K562 (cell line): ENCODE results near the gene AURKB. TPM values are rescaled to one million over a fixed set of nuclear protein-coding genes. Genes with fewer than 3 reads are reported as not detected.

Source experiments
- ARID3B ChIP-seq: fragments of 250-450 bp; sonication (Bioruptor Pico); IDR thresholded peaks from 2 replicates; pipeline ENCODE4 v1.4.0; 2020; ENCODE audit warnings: borderline replicate concordance
- ASH1L ChIP-seq: fragments of 450-650 bp; IDR thresholded peaks from 2 replicates; pipeline ENCODE4 v1.6.1; 2018; ENCODE audit warnings: borderline replicate concordance, mild to moderate bottlenecking, low read depth; ENCODE audit not compliant: partially characterized antibody
- C11orf30 ChIP-seq: fragments of 450-650 bp; IDR thresholded peaks from 2 replicates; pipeline ENCODE4 v1.6.1; 2016; ENCODE audit warnings: low read depth, mild to moderate bottlenecking
- CBFB ChIP-seq: sonication (generic); formaldehyde crosslinking; IDR thresholded peaks from 2 replicates; pipeline ENCODE4 v1.4.0; 2020; ENCODE audit warnings: mild to moderate bottlenecking, missing genetic modification reagents
- CBX3 ChIP-seq, 2 experiments: IDR thresholded peaks; 1 replicate in 1 of 2; 2 replicates in 1 of 2; pipeline ENCODE4 v1.6.1; 2012; ENCODE audit warnings: inconsistent platforms in 2 of 2, low read length in 2 of 2, borderline replicate concordance in 1 of 2, control low read depth in 1 of 2
- FOXK2 ChIP-seq, 2 experiments: fragments of 450-650 bp; IDR thresholded peaks in 1 of 2; conservative IDR thresholded peaks in 1 of 2; 2 replicates each; pipeline ENCODE4 v1.6.1; 2016; ENCODE audit warnings: low read depth in 2 of 2, mild to moderate bottlenecking in 1 of 2
- LEF1 ChIP-seq: fragments of 450-650 bp; IDR thresholded peaks from 2 replicates; pipeline ENCODE4 v1.6.1; 2016; ENCODE audit warnings: mild to moderate bottlenecking
- NCOA4 ChIP-seq: fragments of 450-650 bp; IDR thresholded peaks from 2 replicates; pipeline ENCODE4 v1.6.1; 2018; ENCODE audit warnings: mild to moderate bottlenecking; ENCODE audit not compliant: partially characterized antibody
- PYGO2 ChIP-seq: fragments of 450-650 bp; IDR thresholded peaks from 2 replicates; pipeline ENCODE4 v1.6.1; 2016; ENCODE audit warnings: mild to moderate bottlenecking, missing genetic modification characterization, moderate library complexity, missing compliant biosample characterization
- RB1 ChIP-seq: fragments of 450-650 bp; IDR thresholded peaks from 2 replicates; pipeline ENCODE4 v1.6.1; 2017; ENCODE audit warnings: low read depth, mild to moderate bottlenecking
- SMARCA4 ChIP-seq: fragments of 450-650 bp; IDR thresholded peaks from 2 replicates; pipeline ENCODE4 v1.6.1; 2016
- ZKSCAN8 ChIP-seq: fragments of 200-800 bp; sonication (Bioruptor generic); IDR thresholded peaks from 2 replicates; pipeline ENCODE4 v1.6.1; 2016; ENCODE audit warnings: missing genetic modification characterization, missing compliant biosample characterization
- ZNF197 ChIP-seq: fragments of 200-800 bp; sonication (Bioruptor generic); IDR thresholded peaks from 2 replicates; pipeline ENCODE4 v1.6.1; 2016; ENCODE audit warnings: low read depth, missing genetic modification characterization, missing compliant biosample characterization
- ZNF347 ChIP-seq: fragments of 450-650 bp; formaldehyde crosslinking; IDR thresholded peaks from 2 replicates; pipeline ENCODE4 v1.4.0; 2020; ENCODE audit warnings: low read depth, mild to moderate bottlenecking, moderate library complexity
- polyA plus RNA-seq, 8 experiments: library from polyadenylated mRNA; depleted of rRNA in 4 of 8; stranded (reverse) in 5 of 8; unstranded in 3 of 8; fragments of >200 nt; fragmentation: Nextera tagmentation in 2 of 8; fragmentation: Illumina TruSeq in 1 of 8; extraction: Ambion mirVana in 2 of 8; extraction: Trizol in 1 of 8; gene quantifications; 2 replicates each; pipeline versions ENCODE4 v1.2.1 to v1.2.3, GENCODE V29; 2011 to 2014; ENCODE audit warnings: inconsistent platforms in 1 of 8, missing spikeins in 1 of 8
- total RNA-seq, 7 experiments: library from RNA; depleted of rRNA in 6 of 7; stranded (reverse); fragments of >200 nt in 6 of 7; fragmentation: Illumina TruSeq in 2 of 7; extraction: Trizol in 2 of 7; gene quantifications; 2 replicates each; pipeline versions ENCODE4 v1.2.1 to v1.2.3, GENCODE V29; 2011 to 2021; ENCODE audit warnings: low replicate concordance in 1 of 7
- TF ChIP-seq, protein P1 (sequence below): fragments of 150-350 bp; IDR thresholded peaks from 2 replicates; pipeline ENCODE4 v1.6.1; 2014; ENCODE audit warnings: low read depth, mild to moderate bottlenecking, low read length, borderline replicate concordance

AURKB gene
- total and polyA plus RNA-seq, 9 of the 15 experiments (the other 6 are each of a cell fraction or from before 2014, with no cell fraction given): 27.2 to 114 (median 74.8) TPM

GRCh38 chr17:8189711-8190477 is 20.5 kb downstream of the AURKB start, which contains the start of gene BORCS6 (continued):
- no peak for TF ChIP-seq CBFB (CRISPR knock-in tag)
- TF ChIP-seq ZKSCAN8 (CRISPR knock-in tag): no peak
- peak; percentile 85 for TF ChIP-seq ASH1L
- no peak for TF ChIP-seq CBX3 (IDR thresholded peaks at IDR 0.05; ENCODE audit: borderline replicate concordance in 1 of 2, low read length in 2 of 2)
- TF ChIP-seq RB1: 0 out of 2 replicates have a peak, but pooled peaks have one; percentile 39
- peak in 1 of 2 experiments; percentile 88; a peak in 2 of 4 replicates for TF ChIP-seq FOXK2 (conservative IDR thresholded peaks at IDR 0.05 in 1 of 2, IDR thresholded peaks at IDR 0.05 in 1 of 2; ENCODE audit: low read depth in 2 of 2)
- no peak for TF ChIP-seq ARID3B (CRISPR knock-in tag)
- no peak for TF ChIP-seq ZNF197
- TF ChIP-seq LEF1: no peak
- TF ChIP-seq NCOA4: no peak
- TF ChIP-seq, protein P1, sequence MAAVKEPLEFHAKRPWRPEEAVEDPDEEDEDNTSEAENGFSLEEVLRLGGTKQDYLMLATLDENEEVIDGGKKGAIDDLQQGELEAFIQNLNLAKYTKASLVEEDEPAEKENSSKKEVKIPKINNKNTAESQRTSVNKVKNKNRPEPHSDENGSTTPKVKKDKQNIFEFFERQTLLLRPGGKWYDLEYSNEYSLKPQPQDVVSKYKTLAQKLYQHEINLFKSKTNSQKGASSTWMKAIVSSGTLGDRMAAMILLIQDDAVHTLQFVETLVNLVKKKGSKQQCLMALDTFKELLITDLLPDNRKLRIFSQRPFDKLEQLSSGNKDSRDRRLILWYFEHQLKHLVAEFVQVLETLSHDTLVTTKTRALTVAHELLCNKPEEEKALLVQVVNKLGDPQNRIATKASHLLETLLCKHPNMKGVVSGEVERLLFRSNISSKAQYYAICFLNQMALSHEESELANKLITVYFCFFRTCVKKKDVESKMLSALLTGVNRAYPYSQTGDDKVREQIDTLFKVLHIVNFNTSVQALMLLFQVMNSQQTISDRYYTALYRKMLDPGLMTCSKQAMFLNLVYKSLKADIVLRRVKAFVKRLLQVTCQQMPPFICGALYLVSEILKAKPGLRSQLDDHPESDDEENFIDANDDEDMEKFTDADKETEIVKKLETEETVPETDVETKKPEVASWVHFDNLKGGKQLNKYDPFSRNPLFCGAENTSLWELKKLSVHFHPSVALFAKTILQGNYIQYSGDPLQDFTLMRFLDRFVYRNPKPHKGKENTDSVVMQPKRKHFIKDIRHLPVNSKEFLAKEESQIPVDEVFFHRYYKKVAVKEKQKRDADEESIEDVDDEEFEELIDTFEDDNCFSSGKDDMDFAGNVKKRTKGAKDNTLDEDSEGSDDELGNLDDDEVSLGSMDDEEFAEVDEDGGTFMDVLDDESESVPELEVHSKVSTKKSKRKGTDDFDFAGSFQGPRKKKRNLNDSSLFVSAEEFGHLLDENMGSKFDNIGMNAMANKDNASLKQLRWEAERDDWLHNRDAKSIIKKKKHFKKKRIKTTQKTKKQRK: no peak
- no peak for TF ChIP-seq PYGO2 (tag)
- TF ChIP-seq SMARCA4: no peak
- TF ChIP-seq C11orf30: peak; percentile 66
- no peak for TF ChIP-seq ZNF347
